ENCODE measurements around the gene C19orf12. TPM values are rescaled to one million over a fixed set of nuclear protein-coding genes. Genes with fewer than 3 reads are reported as not detected.

The C19orf12 gene
- total and polyA plus RNA-seq, 2 of the 13 experiments (the other 11 are each of a cell fraction or from before 2014, with no cell fraction given): 17.7 to 34.4 TPM

DNA sequence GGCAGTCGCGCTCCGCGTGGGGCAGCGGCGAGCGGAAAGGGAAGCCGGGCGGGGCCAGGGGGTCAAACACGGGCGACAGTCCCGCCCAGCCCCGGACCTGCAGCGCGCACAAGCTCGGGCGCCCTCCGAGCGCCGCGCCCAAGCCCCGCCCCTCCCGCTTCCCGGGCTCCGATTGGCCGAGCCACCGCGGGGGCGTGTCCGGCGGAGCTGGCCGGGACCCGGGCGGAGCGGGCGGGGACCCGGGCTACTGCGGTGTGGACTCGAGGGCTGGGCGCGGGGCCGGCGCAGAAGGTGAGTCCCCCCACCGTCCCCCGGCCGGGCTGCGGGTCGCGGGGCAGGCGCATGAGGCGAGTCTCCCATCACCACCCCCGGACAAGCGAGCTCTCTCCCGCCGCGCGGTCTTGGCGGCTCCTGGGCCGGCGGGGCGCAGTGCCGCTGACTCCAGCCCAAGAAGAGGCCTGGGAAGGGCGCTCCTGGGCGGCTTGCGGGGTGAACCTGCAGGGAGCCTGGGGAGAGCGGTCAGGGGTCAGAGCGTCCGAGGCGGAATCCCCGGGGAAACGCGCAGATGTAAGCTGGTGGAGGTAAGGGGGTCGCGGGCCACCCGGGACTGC is 49.7 kb downstream of the C19orf12 start, which contains the start of gene PLEKHF1 (continued):
- TF ChIP-seq, protein P1, sequence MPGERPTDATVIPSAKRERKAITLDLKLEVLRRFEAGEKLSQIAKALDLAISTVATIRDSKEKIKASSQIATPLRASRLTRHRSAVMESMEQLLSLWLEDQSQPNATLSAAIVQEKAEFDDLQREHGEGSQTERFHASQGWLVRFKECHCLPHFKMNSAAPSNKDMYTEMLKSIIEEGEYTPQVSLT (CRISPR knock-in tag; IDR thresholded peaks at IDR 0.05; ENCODE audit: borderline replicate concordance, low read depth): no peak
- TF ChIP-seq ZNF251 (CRISPR knock-in tag; IDR thresholded peaks at IDR 0.05) (no peak), ZNF33B (CRISPR knock-in tag; IDR thresholded peaks at IDR 0.05) (no peak), NCOA2 (CRISPR knock-in tag; IDR thresholded peaks at IDR 0.05) (no peak), HDAC2 (CRISPR knock-in tag; IDR thresholded peaks at IDR 0.05) (no peak), ETV6 (CRISPR knock-in tag; conservative IDR thresholded peaks at IDR 0.05) (no peak), ZNF674 (CRISPR knock-in tag; IDR thresholded peaks at IDR 0.05; ENCODE audit: low read depth) (no peak), KLF11 (CRISPR knock-in tag; IDR thresholded peaks at IDR 0.05) (no peak), TRIM24 (CRISPR knock-in tag; IDR thresholded peaks at IDR 0.05) (no peak), MTF2 (CRISPR knock-in tag; IDR thresholded peaks at IDR 0.05; ENCODE audit: borderline replicate concordance) (no peak), RBFOX2 (IDR thresholded peaks at IDR 0.05; ENCODE audit: low read depth, low read length) (peak; percentile 69; the same call in 1 of the 2 replicates), ZNF383 (CRISPR knock-in tag; IDR thresholded peaks at IDR 0.05; ENCODE audit: borderline replicate concordance) (no peak), KAT8 (CRISPR knock-in tag; IDR thresholded peaks at IDR 0.05) (no peak; the same call in 1 of the 2 replicates), ZNF24 (IDR thresholded peaks at IDR 0.05) (no peak), ZNF556 (CRISPR knock-in tag; IDR thresholded peaks at IDR 0.05; ENCODE audit: borderline replicate concordance) (no peak), ZNF3 (CRISPR knock-in tag; IDR thresholded peaks at IDR 0.05) (no peak), SMARCC2 (IDR thresholded peaks at IDR 0.05) (no peak), ARNT (IDR thresholded peaks at IDR 0.05) (no peak), ZNF160 (CRISPR knock-in tag; IDR thresholded peaks at IDR 0.05) (no peak), NR3C1 (CRISPR knock-in tag; IDR thresholded peaks at IDR 0.05) (no peak), TOPORS (CRISPR knock-in tag; IDR thresholded peaks at IDR 0.05) (no peak), RAD51 (IDR thresholded peaks at IDR 0.05; ENCODE audit: borderline replicate concordance) (no peak)
- TF ChIP-seq, protein P2, sequence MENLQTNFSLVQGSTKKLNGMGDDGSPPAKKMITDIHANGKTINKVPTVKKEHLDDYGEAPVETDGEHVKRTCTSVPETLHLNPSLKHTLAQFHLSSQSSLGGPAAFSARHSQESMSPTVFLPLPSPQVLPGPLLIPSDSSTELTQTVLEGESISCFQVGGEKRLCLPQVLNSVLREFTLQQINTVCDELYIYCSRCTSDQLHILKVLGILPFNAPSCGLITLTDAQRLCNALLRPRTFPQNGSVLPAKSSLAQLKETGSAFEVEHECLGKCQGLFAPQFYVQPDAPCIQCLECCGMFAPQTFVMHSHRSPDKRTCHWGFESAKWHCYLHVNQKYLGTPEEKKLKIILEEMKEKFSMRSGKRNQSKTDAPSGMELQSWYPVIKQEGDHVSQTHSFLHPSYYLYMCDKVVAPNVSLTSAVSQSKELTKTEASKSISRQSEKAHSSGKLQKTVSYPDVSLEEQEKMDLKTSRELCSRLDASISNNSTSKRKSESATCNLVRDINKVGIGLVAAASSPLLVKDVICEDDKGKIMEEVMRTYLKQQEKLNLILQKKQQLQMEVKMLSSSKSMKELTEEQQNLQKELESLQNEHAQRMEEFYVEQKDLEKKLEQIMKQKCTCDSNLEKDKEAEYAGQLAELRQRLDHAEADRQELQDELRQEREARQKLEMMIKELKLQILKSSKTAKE (CRISPR knock-in tag; IDR thresholded peaks at IDR 0.05; ENCODE audit: borderline replicate concordance): no peak
- TF ChIP-seq, protein P3, sequence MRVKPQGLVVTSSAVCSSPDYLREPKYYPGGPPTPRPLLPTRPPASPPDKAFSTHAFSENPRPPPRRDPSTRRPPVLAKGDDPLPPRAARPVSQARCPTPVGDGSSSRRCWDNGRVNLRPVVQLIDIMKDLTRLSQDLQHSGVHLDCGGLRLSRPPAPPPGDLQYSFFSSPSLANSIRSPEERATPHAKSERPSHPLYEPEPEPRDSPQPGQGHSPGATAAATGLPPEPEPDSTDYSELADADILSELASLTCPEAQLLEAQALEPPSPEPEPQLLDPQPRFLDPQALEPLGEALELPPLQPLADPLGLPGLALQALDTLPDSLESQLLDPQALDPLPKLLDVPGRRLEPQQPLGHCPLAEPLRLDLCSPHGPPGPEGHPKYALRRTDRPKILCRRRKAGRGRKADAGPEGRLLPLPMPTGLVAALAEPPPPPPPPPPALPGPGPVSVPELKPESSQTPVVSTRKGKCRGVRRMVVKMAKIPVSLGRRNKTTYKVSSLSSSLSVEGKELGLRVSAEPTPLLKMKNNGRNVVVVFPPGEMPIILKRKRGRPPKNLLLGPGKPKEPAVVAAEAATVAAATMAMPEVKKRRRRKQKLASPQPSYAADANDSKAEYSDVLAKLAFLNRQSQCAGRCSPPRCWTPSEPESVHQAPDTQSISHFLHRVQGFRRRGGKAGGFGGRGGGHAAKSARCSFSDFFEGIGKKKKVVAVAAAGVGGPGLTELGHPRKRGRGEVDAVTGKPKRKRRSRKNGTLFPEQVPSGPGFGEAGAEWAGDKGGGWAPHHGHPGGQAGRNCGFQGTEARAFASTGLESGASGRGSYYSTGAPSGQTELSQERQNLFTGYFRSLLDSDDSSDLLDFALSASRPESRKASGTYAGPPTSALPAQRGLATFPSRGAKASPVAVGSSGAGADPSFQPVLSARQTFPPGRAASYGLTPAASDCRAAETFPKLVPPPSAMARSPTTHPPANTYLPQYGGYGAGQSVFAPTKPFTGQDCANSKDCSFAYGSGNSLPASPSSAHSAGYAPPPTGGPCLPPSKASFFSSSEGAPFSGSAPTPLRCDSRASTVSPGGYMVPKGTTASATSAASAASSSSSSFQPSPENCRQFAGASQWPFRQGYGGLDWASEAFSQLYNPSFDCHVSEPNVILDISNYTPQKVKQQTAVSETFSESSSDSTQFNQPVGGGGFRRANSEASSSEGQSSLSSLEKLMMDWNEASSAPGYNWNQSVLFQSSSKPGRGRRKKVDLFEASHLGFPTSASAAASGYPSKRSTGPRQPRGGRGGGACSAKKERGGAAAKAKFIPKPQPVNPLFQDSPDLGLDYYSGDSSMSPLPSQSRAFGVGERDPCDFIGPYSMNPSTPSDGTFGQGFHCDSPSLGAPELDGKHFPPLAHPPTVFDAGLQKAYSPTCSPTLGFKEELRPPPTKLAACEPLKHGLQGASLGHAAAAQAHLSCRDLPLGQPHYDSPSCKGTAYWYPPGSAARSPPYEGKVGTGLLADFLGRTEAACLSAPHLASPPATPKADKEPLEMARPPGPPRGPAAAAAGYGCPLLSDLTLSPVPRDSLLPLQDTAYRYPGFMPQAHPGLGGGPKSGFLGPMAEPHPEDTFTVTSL (CRISPR knock-in tag; IDR thresholded peaks at IDR 0.05; ENCODE audit: borderline replicate concordance): no peak
- TF ChIP-seq, protein P4, sequence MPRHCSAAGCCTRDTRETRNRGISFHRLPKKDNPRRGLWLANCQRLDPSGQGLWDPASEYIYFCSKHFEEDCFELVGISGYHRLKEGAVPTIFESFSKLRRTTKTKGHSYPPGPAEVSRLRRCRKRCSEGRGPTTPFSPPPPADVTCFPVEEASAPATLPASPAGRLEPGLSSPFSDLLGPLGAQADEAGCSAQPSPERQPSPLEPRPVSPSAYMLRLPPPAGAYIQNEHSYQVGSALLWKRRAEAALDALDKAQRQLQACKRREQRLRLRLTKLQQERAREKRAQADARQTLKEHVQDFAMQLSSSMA (CRISPR knock-in tag; IDR thresholded peaks at IDR 0.05): no peak
